CD4-positive, alpha-beta T cell (primary cell): ENCODE data around the gene LSG1. TPM values are rescaled to one million over a fixed set of nuclear protein-coding genes. Genes with fewer than 3 reads are reported as not detected.

Source experiments
- ATAC-seq: fragments of 200-7000 bp; cut with Tn5 transposase; one replicate; pipeline ENCODE4 v1.10.0; 2022; ENCODE audit warnings: mild to moderate bottlenecking; ENCODE audit not compliant: poor library complexity
- CTCF ChIA-PET: fragments of 350-600 bp; sonication (Branson Sonifier 250); formaldehyde crosslinking; loops from one replicate; lab custom pipeline; 2021; ENCODE audit warnings: antibody characterized with exemption, inconsistent platforms; lab: Charles Lee
- POLR2A ChIA-PET: fragments of 350-600 bp; sonication (Branson Sonifier 250); formaldehyde crosslinking; loops from one replicate; lab custom pipeline; 2021; ENCODE audit warnings: antibody characterized with exemption, inconsistent platforms; lab: Charles Lee
- DNase-seq, 14 experiments: peaks; one replicate each; pipeline ENCODE4 v3.0.0-alpha.2; 2013 to 2020; ENCODE audit warnings: mixed read lengths in 2 of 14
- H3K27ac ChIP-seq, 2 donors: one replicate each; pipeline versions ENCODE4 v1.5.1 to v1.7.0; 2013; ENCODE audit warnings: low read length in 2 of 2, low read depth in 1 of 2, mild to moderate bottlenecking in 1 of 2
- H3K27me3 ChIP-seq, 2 experiments: 1 replicate in 1 of 2; 2 replicates in 1 of 2; pipeline versions ENCODE4 v1.6.1 to v1.7.0; 2013; ENCODE audit warnings: low read length in 2 of 2, control low read depth in 1 of 2, mild to moderate bottlenecking in 1 of 2, moderate library complexity in 1 of 2; ENCODE audit not compliant: insufficient read depth in 2 of 2, control insufficient read depth in 1 of 2
- H3K36me3 ChIP-seq: one replicate; pipeline ENCODE4 v1.6.1; 2013; ENCODE audit warnings: low read length, control low read depth; ENCODE audit not compliant: insufficient read depth
- H3K4me1 ChIP-seq: one replicate; pipeline ENCODE4 v1.6.1; 2013; ENCODE audit warnings: low read length, control low read depth; ENCODE audit not compliant: insufficient read depth
- H3K4me3 ChIP-seq: one replicate; pipeline ENCODE4 v1.5.1; 2013; ENCODE audit warnings: mild to moderate bottlenecking, low read length, moderate library complexity
- H3K9me3 ChIP-seq, 2 experiments: 1 replicate in 1 of 2; 2 replicates in 1 of 2; pipeline versions ENCODE4 v1.6.1 to v1.7.0; 2013; ENCODE audit warnings: low read length in 2 of 2, mild to moderate bottlenecking in 2 of 2, control low read depth in 1 of 2, moderate library complexity in 1 of 2; ENCODE audit not compliant: control insufficient read depth in 1 of 2, insufficient read depth in 1 of 2
- H3K27ac Mint-ChIP-seq: one replicate; pipeline ENCODE4 v1.8.0; 2020; ENCODE audit warnings: mixed read lengths
- H3K27me3 Mint-ChIP-seq: one replicate; pipeline ENCODE4 v1.8.0; 2021; ENCODE audit warnings: mixed read lengths
- H3K36me3 Mint-ChIP-seq: one replicate; pipeline ENCODE4 v1.8.0; 2021; ENCODE audit warnings: low read depth, mixed read lengths
- H3K4me1 Mint-ChIP-seq: one replicate; pipeline ENCODE4 v1.8.0; 2021; ENCODE audit warnings: low read depth, mixed read lengths
- H3K4me3 Mint-ChIP-seq: one replicate; pipeline ENCODE4 v1.8.0; 2020; ENCODE audit warnings: mild to moderate bottlenecking, mixed read lengths
- H3K9me3 Mint-ChIP-seq: one replicate; pipeline ENCODE4 v1.8.0; 2020; ENCODE audit warnings: mixed read lengths
- intact Hi-C, 2 experiments: fragments of 100-400 bp; cut with DNase I in 1 of 2; cut with micrococcal nuclease in 1 of 2; formaldehyde crosslinking; loops; one replicate each; pipeline versions ENCODE4 v1.15.1 to v1.9.0; 2023 to 2025; cut with DNase I, micrococcal nuclease
- total RNA-seq, 174 experiments: library from RNA in 2 of 174; stranded (reverse) in 2 of 174; gene quantifications; one replicate each; pipeline ENCODE4 v1.2.3 and lab custom pipeline; 2021 to 2026
- TF ChIP-seq, protein P1 (sequence below): fragments of 200-600 bp; IDR thresholded peaks from one replicate; pipeline ENCODE4 v1.8.0; 2022; ENCODE audit warnings: antibody characterized with exemption, mild to moderate bottlenecking

LSG1 gene
- total RNA-seq, 2 experiments from 2014 or later = 37.9 to 44.6 TPM

DNA sequence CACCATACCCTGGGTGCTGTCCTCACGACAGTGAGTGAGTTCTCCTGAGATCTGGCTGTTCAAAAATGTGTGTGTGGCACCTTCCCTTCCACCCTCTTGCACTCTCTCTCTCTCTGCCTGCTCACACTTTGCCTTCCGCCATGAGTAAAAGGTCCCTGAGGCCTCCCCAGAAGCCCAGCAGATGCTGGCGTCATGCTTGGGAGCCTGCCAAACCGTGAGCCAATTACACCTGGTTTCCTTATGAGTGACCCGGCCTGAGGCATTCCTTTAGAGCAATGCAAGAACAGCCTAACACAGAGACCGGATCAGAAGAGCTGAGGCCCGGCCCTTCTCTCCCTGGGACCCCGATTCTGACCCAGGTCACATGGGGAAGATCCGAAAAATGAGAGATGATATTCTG lies 54.2 kb downstream of the LSG1 start:
- H3K4me1 ChIP-seq = no peaks in the 10 kb centered on the region
- H3K4me3 Mint-ChIP-seq = no peak overlapping the region
- no peaks in the 10 kb centered on the region for H3K9me3 ChIP-seq
- H3K36me3 ChIP-seq = no peaks in the 10 kb centered on the region
- no peak overlapping the region for H3K27ac Mint-ChIP-seq
- intact Hi-C loops = no loop called here
- H3K4me3 ChIP-seq = no peak overlapping the region
- ChIA-PET CTCF (no interaction called here), POLR2A (no interaction called here)
- H3K27me3 Mint-ChIP-seq = no peaks in the 10 kb centered on the region
- TF ChIP-seq, protein P1, sequence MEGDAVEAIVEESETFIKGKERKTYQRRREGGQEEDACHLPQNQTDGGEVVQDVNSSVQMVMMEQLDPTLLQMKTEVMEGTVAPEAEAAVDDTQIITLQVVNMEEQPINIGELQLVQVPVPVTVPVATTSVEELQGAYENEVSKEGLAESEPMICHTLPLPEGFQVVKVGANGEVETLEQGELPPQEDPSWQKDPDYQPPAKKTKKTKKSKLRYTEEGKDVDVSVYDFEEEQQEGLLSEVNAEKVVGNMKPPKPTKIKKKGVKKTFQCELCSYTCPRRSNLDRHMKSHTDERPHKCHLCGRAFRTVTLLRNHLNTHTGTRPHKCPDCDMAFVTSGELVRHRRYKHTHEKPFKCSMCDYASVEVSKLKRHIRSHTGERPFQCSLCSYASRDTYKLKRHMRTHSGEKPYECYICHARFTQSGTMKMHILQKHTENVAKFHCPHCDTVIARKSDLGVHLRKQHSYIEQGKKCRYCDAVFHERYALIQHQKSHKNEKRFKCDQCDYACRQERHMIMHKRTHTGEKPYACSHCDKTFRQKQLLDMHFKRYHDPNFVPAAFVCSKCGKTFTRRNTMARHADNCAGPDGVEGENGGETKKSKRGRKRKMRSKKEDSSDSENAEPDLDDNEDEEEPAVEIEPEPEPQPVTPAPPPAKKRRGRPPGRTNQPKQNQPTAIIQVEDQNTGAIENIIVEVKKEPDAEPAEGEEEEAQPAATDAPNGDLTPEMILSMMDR = no peak
- DNase-seq (no peak), ATAC-seq (no peak)
- H3K36me3 Mint-ChIP-seq = no peaks in the 10 kb centered on the region
- H3K27ac ChIP-seq = no peak overlapping the region
- no peaks in the 10 kb centered on the region for H3K9me3 Mint-ChIP-seq
- H3K4me1 Mint-ChIP-seq = no peaks in the 10 kb centered on the region
- no peaks in the 10 kb centered on the region for H3K27me3 ChIP-seq

GRCh38 chr3:194617143-194617671 lies 54.8 kb downstream of the LSG1 start:
- Histone ChIP-seq H3K27ac (no peak overlapping the region), H3K4me1 (no peaks in the 10 kb centered on the region), H3K4me3 (no peak overlapping the region), H3K36me3 (no peaks in the 10 kb centered on the region), H3K9me3 (no peaks in the 10 kb centered on the region), H3K27me3 (no peaks in the 10 kb centered on the region)
- no peak for ATAC-seq
- Mint-ChIP-seq H3K36me3 (no peaks in the 10 kb centered on the region), H3K4me1 (no peaks in the 10 kb centered on the region), H3K4me3 (no peak overlapping the region), H3K9me3 (no peaks in the 10 kb centered on the region), H3K27me3 (no peaks in the 10 kb centered on the region), H3K27ac (no peak overlapping the region)
- ChIA-PET POLR2A (no interaction called here), CTCF (no interaction called here)
- TF ChIP-seq, protein P1 = no peak
- intact Hi-C loops = no loop called here
- DNase-seq = no peak

GRCh38 chr3:194615226-194615625 lies 56.8 kb downstream of the LSG1 start:
- Mint-ChIP-seq H3K4me1 (no peaks in the 10 kb centered on the region), H3K4me3 (no peak overlapping the region), H3K27me3 (no peaks in the 10 kb centered on the region), H3K9me3 (no peaks in the 10 kb centered on the region), H3K36me3 (no peaks in the 10 kb centered on the region), H3K27ac (no peak overlapping the region)
- TF ChIP-seq, protein P1 = no peak
- Histone ChIP-seq H3K4me3 (no peak overlapping the region), H3K27ac (no peak overlapping the region), H3K4me1 (no peaks in the 10 kb centered on the region), H3K27me3 (no peaks in the 10 kb centered on the region), H3K36me3 (no peaks in the 10 kb centered on the region), H3K9me3 (no peaks in the 10 kb centered on the region)
- DNase-seq (no peak), ATAC-seq (no peak)
- ChIA-PET CTCF (no interaction called here), POLR2A (no interaction called here)
- intact Hi-C loops = no loop called here
